Measurements from ENCODE around the gene RPS6KL1.
A peak's percentile ranks its signal among the peaks of the same experiment; 100 is the strongest.

Gene RPS6KL1

GRCh38 chr14:74941676-74942097 lies 18.6 kb upstream of the RPS6KL1 start:
- no peaks in the 10 kb centered on the region for H3K9me3 Mint-ChIP-seq
- H3K4me1 Mint-ChIP-seq, result peaks cover 53% of the 10 kb centered on the region

GRCh38 chr14:74940956-74941565 lies 18.0 kb upstream of the RPS6KL1 start:
- H3K4me3 Mint-ChIP-seq, result no peak overlapping the region
- peaks cover 3% of the 10 kb centered on the region for H3K27me3 Mint-ChIP-seq (ENCODE audit: low read depth)
- peaks cover 50% of the 10 kb centered on the region for H3K4me1 Mint-ChIP-seq
- H3K9me3 Mint-ChIP-seq, result no peaks in the 10 kb centered on the region
- H3K36me3 Mint-ChIP-seq (ENCODE audit: low read depth), result peaks cover 10% of the 10 kb centered on the region
- peak overlapping the region in 1 of 3 experiments; percentile 90 for H3K27ac Mint-ChIP-seq
- TF ChIP-seq, protein P1, sequence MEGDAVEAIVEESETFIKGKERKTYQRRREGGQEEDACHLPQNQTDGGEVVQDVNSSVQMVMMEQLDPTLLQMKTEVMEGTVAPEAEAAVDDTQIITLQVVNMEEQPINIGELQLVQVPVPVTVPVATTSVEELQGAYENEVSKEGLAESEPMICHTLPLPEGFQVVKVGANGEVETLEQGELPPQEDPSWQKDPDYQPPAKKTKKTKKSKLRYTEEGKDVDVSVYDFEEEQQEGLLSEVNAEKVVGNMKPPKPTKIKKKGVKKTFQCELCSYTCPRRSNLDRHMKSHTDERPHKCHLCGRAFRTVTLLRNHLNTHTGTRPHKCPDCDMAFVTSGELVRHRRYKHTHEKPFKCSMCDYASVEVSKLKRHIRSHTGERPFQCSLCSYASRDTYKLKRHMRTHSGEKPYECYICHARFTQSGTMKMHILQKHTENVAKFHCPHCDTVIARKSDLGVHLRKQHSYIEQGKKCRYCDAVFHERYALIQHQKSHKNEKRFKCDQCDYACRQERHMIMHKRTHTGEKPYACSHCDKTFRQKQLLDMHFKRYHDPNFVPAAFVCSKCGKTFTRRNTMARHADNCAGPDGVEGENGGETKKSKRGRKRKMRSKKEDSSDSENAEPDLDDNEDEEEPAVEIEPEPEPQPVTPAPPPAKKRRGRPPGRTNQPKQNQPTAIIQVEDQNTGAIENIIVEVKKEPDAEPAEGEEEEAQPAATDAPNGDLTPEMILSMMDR (IDR thresholded peaks at IDR 0.05; ENCODE audit: unreplicated experiment in 3 of 3), result no peak

More at GRCh38 chr14:74941676-74942097, 18.6 kb upstream of the RPS6KL1 start:
- Mint-ChIP-seq H3K36me3 (ENCODE audit: low read depth) (peaks cover 13% of the 10 kb centered on the region), H3K4me3 (no peak overlapping the region), H3K27ac (peak overlapping the region; percentile 44 to 55 (median 53)), H3K27me3 (ENCODE audit: low read depth) (peaks cover 3% of the 10 kb centered on the region)
- TF ChIP-seq, protein P1 (IDR thresholded peaks at IDR 0.05; ENCODE audit: unreplicated experiment in 3 of 3), result no peak

DNA sequence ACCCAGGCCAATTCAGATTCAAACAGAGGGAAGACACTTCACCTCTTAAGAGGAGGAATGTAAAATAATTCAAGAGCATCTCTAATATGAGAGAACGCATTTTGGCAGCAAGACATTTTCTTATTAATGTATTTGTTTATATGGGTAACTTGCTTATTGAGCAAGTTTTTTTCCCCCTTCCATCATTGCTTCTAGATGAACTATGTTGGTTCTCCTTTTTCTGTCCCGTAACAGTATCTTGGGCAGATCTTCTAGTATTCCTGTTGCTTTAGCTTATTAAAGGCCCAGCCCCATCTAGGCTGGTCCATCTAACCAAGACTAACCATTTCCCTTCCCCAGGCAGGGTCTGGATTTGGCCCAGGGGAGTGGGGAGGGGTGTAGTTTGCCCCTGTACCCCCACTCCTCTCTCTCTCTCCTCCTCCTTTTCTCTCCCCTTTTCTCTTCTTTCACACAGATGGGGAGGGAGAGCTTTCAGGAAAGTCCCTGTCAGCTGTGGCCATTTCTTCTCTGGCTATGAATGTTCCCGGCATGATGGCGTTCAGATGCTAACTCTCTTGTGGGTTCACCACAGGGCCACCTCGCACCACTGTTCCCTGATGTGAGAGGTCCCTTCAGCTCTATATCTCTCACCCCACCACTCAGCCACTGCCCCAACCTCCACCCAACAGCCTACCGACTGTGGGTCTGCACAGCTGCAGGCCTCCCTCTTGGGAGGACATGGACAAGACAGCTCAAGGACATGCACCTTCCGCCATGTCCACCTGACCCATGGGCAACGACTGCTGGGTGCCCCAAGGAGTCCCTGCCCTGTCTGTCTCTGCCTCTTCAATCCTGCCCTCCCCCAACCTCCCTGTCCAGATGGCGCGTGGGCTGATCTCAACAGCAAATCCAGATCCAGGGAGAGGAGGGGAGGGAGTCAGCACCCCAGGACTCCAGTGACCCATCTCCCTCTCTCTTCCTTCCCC lies 15.8 kb upstream of the RPS6KL1 start:
- peak overlapping the region in 1 of 3 experiments; percentile 90 for H3K27ac Mint-ChIP-seq
- H3K27me3 Mint-ChIP-seq (ENCODE audit: low read depth), result peaks cover 3% of the 10 kb centered on the region
- no peaks in the 10 kb centered on the region for H3K9me3 Mint-ChIP-seq
- no peak overlapping the region for H3K4me3 Mint-ChIP-seq
- H3K4me1 Mint-ChIP-seq, result peaks cover 67% of the 10 kb centered on the region
- H3K36me3 Mint-ChIP-seq (ENCODE audit: low read depth), result peaks cover 10% of the 10 kb centered on the region
- TF ChIP-seq, protein P1 (IDR thresholded peaks at IDR 0.05; ENCODE audit: unreplicated experiment in 3 of 3), result no peak

DNA sequence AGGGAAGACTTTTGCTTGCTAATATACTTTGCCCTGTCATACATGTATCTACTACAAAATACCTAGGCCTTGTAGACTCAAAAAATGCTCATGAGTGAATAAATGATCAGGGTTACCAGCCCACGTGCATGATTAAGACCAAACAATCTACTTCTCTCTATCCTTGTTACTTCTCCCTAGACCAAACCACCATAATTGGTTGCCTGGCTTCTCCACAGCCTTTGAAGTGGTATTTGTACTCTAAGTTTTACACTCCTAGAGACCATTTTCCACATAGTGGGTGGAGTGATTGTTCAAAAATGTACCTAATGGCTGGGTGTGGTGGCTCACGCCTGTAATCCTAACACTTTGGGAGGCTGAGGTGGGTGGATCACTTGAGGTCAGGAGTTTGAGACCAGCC lies 14.1 kb upstream of the RPS6KL1 start:
- TF ChIP-seq, protein P1 (IDR thresholded peaks at IDR 0.05; ENCODE audit: unreplicated experiment in 3 of 3), result no peak
- peaks cover 6% of the 10 kb centered on the region for H3K36me3 Mint-ChIP-seq (ENCODE audit: low read depth)
- peak overlapping the region in 1 of 3 experiments; percentile 1 for H3K27ac Mint-ChIP-seq
- peaks cover 3% of the 10 kb centered on the region for H3K27me3 Mint-ChIP-seq (ENCODE audit: low read depth)
- H3K9me3 Mint-ChIP-seq, result no peaks in the 10 kb centered on the region
- no peak overlapping the region for H3K4me3 Mint-ChIP-seq
- peaks cover 76% of the 10 kb centered on the region for H3K4me1 Mint-ChIP-seq

- peaks cover 74% of the 10 kb centered on the region for H3K4me1 Mint-ChIP-seq
- no peaks in the 10 kb centered on the region for H3K9me3 Mint-ChIP-seq
- H3K27me3 Mint-ChIP-seq (ENCODE audit: low read depth), result peaks cover 3% of the 10 kb centered on the region
- H3K36me3 Mint-ChIP-seq (ENCODE audit: low read depth), result peaks cover 4% of the 10 kb centered on the region
- H3K4me3 Mint-ChIP-seq, result peak overlapping the region in 2 of 3 experiments; percentile 17 to 30
- TF ChIP-seq, protein P1 (IDR thresholded peaks at IDR 0.05; ENCODE audit: unreplicated experiment in 3 of 3), result no peak
- H3K27ac Mint-ChIP-seq, result peak overlapping the region in 1 of 3 experiments; percentile 1
Observed at GRCh38 chr14:74936731-74937130, 13.7 kb upstream of the RPS6KL1 start.
